ENCODE data around the gene TBX3.

TBX3 gene

DNA sequence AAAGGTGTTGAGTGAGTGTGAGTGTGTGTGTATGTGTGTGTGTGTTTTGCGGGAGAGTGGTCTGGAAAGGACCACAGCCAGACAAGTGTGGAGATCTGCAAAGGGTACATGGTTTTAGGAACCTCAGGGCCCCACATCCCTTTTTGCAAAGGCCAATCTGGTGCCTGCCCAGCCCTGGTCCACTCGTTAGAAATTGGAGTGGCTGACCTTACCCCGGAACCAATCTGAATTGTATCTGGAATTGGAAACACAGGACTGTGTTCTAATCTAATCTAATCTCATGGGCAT is 11.3 kb upstream of the TBX3 start:
- DNase-seq = no peak

DNA sequence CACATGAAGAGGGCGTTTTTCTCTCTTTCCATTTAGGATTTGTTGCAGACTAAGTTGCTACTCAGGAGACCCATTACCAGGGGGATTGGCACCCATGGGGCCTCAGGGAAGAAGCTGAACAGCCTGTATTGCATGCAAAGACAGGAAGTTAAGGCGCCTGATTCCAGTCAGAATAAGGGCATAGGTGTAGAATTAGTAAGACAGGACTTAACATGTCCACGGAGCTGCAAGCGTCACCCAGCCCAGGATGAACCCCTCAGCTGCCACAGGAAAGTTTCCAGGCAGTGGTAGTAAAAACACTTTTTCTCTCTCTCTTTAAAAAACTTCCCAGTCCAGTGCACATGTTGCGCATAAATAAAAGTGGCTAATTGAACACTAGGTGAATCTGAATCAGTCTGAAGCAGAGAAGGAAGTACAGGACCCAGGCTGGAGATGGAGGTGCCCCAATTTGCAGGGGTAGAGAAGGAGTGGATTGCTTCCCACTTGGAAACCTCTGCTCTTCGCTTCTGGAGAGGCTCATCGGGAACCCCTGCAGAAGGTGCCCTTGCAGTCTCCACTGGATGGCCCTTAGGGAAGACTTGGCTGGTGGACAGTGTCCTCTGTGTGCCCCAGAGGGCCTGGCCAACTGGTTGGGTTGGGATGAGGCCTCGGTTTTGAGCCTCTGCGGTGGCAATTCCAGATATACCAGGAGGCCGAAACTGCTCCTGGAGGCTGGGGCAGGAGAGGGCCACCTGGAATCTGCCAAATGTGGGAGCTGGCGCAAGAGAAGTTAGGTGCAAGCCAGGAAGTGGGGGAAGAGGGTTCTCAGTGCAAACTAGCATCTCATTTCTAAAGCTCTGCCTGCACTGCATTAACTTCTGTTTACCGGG is 10.7 kb upstream of the TBX3 start:
- DNase-seq = no peak

DNA sequence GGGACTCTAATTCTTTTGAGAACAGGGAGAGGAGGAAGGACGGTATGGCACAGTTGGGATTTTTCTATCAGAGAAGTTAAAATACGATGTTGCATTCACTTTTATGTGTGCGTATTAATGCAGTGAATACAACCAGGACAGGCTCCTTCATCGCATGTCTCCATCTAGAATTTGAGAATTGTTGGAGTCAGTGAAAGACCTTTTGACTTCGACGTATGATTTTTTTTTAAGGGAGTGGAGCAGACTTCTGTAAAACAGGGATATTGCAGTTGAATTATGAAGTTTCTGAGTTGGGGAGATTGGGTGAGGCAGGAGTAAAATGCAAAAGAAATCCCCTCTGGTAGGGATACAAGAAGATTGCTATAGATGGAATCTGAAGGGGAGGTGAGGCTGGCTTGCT is 9.6 kb upstream of the TBX3 start:
- DNase-seq = no peak

DNA sequence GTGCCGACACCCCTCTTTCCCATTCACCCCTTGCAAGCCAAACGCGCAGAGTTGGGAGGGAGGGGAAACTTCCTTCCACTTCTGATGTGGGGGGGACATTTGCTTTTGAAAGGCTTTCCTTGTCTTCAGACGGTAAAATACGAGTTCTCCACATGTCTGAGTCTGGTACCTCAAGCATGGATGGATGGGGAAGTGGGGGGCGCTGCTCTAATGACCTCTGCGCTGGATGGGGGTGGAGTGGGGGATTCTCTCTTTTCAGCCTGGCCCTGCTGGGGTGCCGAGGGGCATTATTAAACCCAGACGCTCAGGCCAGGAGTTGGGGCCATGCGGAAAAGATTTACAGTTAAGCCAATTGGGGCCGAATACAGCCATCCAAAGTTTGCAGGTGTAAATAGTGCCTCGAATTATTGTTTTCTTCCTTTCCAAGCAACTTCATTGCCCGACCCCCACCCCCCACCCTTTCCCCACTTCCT is 9.1 kb upstream of the TBX3 start:
- DNase-seq = no peak

DNA sequence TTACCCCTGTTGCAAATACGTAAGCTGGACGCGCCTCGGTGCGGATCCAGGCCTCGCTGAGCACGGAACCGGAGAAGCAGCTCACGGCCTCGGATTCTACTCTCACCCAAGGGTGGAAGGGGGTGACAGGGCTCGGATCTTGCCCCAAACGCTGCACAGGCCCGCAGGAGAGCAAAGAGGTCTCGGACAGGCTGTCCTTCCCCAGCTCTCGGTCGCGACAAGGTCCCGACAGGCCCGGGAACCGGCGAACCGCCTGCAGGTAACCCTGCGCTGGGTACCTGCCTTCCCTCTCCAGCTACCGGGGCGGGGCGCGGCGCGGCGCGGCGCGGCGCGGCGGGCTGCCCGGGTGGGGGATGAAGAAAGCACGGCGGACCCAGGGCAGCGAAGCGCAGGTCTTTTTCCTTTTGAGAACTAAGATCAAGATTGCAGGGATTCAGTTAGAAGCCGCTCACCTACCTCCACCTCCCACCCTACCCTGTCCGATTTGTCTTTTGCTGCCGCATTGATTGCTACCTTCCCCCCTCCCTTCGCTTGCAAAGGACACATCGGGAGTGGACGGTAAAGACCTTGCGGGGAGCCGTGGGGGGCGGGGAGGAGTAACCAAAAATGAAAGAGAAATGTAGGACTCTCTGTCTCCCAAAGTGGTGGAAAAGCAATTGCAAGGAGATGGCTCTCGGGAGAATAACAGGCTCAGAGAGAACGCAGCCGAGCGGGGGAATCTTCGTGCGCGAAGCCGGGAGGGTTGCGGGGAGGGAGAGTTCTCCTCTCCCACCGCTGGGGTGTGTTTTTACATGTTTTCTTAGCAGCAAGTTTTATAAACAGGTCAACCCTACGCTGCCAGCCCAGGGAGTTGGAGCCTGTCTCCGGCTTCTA is 8.4 kb upstream of the TBX3 start:
- DNase-seq = no peak

DNA sequence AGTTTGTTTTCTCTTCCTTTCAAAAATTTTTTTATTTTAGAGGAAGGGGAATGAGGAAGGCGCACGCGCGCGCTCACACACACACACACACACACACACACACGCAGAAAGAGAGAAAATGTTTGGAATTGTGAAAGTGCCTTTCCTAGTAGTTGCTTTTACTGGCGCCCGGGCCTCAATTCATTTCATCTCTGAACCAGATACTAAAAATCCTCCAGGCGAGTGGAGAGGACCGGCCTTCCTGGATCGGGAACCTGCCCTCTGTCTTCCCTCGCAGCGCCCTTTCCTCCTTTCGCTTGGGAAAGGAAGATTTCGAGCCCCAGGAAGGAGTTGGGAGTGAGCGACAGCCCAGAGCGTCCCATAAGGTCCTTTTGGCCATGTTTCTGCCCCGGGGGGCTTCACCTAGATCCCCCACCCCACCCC is 7.8 kb upstream of the TBX3 start:
- no peak for DNase-seq

DNA sequence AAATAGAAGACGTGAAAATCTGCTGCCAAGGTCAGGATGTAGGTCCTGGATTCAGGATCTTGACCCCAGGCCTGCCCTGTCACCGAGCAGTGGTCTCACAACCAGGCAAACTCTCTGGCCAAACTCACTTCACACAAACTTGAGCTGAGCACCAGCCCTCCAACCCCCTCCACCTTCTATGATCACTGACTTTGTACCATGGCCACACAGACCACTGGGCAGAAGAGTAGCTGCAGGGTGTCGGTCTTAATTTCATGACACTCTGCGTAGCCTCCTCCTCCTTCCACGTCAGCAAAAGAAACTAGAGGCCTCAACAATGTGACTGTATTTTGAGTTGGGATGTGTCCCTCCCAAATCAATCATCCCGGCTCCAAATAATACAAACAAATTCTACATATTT is 7.2 kb upstream of the TBX3 start:
- DNase-seq = no peak

DNA sequence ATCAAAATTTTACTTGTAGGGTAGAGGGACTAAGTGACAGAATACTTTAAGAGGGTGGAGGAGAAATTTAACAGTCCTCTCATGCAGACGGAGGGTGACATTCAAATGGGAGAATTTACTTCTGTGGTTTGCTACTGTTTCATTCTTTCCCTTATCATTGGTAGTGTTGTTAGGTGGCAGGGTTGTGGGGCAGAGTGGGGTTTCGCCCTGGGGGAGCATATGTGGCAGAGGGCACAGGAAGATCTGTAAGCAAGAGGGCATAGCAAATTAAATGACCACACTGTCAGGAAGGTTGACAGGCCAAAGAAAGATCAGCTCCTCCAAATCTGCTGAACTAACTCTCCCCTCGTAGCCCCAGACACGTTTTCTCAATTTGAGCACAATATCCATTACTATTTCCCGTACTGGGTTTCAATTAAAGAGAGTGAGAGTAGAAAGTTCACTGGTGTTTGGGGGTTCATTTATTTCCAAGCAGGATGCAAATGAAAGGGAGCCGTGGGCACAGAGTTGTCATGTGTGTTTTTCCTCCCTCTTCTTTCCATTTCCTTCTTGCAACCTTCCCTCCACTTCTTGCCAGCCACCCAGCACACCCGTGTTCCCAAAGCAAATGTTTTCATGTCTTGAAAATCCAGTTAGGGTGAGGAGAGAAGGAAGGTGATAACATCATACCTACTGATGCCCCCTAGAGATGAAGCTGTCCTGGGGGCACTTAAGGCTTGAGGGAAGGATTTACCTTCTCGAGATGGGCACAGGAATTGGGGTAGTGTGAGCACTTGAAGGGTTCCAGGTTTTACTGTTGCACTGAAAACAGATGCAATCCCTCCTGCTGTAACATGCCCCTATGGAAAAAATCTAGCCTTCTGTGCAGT is 6.5 kb upstream of the TBX3 start:
- DNase-seq = no peak

DNA sequence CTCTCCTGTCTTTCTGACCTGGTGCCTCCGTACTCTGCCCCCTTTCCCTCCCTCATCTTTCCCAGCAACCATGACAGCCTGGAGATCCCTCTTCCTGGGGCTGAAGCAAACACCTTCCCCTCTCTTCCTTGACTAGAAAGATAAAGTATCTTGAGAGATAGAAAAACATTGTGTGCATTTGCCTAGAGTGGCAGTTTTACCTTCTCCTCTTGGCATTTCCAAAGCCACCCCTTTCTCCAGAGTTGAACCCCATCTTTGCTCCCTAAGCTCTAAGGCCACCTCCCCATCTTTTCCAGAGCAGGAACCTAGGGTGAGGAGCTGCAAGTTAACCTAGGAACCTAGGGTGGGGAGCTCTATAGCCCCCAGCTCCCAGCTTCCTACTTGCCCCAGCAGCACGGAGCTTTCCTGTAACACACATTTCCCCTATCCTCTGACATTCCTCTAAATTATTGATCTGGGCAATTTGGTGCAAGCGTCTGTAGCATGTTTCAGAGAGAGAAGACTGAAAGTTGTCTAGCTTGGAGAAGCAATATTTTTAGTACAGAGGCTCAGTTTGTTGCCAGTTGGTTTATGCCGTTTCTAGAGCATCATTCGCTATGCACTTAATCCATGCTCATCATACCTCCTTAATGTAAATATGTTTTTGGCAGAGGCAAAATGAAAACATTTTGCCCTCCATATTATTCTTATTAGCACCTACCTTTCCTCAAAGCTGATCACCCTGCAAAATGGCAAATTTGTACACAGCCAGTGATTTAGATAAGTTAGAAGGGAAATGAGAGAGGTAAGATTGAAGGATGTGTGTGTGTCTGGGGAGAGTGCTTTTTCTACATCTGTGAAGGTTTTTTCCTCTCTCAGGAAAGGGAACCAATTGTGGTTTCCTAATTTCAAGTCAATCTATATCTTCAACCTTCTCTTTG is 5.4 kb upstream of the TBX3 start:
- DNase-seq = no peak

DNA sequence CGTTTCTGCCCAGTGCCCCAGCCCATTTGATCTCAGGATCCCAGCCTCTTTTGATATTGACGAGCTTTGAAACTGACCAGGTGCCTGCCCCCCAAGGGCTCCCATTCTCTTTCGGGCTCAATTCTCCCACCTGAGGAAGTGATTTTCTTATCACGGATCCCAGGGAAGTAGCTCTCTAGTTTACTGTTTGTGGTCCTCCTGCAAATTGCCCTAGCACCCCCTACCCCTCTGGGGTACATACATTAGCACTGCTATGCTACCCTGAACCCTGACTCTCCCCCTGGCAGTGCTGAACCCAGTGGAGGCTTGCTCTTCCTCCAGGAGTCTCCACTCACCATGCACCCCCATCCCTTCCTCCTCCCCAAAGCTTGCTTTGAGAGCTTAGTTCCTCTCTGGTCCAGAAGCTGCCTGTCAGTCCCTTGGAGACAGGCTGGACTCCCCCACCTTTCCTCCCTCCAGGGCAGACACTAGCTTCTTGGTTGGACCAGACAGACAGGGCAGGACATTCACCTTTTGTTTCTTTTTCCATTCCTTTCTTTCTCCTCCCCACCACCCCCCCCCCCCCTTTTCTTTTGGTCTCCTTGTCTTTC is 4.4 kb upstream of the TBX3 start:
- no peak for DNase-seq

DNA sequence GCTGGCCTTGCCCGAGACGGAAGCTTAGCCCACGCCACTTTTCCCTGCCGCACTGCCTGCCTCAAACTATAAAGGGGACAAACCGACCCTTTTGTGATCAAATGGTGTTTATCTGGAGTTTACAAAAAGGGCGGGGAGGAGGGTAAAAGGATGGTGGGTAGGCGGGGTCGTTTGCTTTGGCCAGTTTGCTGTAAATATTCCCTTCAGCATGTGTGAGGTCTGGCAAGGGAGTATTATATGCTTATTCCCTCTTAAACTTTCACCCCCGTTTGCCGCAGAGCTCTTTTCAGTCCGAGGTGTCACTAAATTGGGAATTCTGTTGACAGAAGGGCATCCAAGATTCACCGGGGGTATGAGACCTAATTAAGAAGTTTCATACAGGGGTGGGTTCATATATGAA is 3.8 kb upstream of the TBX3 start:
- no peak for DNase-seq

DNA sequence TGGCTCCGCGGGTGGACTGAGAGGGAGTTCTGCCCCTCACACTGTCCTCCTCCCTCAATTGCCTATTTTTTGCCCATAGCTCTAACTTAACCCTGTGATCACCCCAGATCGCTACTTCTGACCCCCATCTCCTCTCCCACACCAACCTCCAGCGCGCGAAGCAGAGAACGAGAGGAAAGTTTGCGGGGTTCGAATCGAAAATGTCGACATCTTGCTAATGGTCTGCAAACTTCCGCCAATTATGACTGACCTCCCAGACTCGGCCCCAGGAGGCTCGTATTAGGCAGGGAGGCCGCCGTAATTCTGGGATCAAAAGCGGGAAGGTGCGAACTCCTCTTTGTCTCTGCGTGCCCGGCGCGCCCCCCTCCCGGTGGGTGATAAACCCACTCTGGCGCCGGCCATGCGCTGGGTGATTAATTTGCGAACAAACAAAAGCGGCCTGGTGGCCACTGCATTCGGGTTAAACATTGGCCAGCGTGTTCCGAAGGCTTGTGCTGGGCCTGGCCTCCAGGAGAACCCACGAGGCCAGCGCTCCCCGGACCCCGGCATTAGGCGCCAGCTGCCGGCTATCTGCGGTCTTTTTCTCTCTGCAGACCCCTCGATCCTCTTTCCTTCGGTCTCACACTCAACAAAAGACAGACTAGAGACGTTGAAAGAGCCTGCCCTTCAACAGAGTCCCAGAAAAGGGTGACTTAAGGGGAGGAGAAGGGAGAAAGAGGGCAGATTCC is 3.0 kb upstream of the TBX3 start:
- DNase-seq = no peak

DNA sequence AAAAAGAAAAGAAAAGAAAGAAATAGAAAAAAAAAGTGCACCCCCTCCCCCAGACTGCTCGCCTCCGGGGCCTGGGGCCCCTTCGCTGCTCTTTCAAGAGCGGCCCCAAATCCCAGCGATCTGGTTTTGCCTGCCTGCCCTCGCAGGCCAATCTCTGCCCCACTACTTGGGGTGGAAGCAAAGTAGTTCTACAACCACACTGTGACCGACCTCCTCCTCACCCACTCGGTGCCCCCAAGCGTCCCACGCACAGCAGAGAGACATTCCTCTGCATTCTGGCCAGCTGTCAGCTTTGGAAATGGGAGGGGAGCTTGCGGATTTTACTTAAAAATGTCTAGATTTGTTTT is 2.4 kb upstream of the TBX3 start:
- no peak for DNase-seq

DNA sequence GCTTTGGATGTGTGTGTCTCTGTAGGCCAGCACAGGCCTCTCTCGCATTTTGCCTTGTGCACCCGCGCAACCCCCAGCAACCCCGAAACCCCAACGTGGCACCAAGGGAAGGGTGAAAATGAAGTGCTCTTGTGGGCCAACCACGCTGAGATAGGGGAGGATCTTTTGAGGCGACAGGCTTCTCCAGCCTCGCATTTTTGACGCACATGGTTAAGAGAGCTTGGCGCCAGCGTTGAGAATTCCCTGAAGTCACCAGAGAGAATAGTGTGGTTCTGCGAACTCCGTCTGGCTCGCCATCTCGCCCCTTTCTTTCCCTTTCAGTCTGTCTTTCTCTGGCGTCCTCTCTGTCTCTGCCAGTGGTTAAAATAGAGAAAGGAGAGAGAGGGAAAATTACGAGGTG is 1.9 kb upstream of the TBX3 start:
- DNase-seq = no peak

DNA sequence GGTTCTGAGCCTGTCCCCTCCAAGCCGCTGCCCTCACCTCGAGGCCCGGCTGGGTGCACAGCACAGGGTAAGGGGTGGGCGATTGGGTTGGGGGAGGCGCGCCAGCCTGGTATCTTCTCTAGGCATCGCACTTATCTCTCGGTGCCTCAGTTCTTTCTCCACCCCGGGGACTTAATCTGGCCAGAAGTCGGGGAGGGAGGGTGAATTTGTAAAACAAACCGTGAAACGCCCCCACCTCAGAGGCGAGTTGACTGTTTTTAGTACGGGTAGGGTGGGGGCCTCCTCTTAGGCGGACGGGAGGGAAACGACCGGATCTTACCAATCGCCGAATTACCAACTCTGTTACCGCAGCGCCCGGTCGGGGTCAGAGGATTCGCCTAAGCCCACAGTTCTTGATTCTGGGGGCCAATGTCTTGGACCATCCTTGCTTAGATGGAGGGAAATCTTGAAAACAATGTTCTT is 1.4 kb upstream of the TBX3 start:
- DNase-seq = no peak

DNA sequence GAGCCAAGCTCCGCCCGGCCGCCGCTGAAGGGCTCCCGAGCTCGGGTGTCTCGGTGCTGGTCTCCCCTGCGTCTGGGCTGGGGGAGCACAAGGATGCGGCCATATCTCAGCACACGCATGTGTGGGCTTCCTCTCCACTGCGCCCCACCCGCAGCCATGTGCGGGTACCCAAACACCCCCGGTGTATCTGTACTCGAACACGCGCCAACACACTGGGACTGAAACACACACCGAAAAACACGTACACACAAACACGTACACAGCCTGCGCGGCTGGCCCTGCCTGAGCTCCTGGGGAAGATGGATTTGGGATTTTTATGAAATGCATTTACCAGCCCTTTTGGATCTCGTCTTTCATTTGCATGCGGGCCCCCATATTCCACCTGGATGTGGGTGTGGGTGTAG is 897 bp upstream of the TBX3 start:
- DNase-seq = no peak

DNA sequence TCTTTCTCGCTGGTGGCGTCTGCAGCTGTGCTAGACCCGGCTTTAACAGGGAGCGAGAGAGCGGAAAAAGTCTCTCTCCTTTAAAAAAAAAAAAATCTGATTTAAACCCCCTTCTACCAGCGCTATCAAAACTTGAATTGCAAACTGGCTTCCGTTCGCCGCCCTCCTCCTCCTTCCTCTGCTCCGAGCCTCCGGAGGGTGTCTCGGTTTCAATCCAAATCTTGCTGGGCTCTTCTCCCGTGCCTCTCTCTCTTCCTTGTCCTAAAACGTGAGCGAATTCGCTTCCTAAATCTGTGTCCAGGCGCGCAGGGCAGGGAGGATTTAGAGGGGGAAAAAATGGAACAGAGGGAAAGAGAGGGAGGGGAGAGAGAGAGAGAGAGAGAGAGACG is 272 bp downstream of the TBX3 start:
- DNase-seq = no peak

DNA sequence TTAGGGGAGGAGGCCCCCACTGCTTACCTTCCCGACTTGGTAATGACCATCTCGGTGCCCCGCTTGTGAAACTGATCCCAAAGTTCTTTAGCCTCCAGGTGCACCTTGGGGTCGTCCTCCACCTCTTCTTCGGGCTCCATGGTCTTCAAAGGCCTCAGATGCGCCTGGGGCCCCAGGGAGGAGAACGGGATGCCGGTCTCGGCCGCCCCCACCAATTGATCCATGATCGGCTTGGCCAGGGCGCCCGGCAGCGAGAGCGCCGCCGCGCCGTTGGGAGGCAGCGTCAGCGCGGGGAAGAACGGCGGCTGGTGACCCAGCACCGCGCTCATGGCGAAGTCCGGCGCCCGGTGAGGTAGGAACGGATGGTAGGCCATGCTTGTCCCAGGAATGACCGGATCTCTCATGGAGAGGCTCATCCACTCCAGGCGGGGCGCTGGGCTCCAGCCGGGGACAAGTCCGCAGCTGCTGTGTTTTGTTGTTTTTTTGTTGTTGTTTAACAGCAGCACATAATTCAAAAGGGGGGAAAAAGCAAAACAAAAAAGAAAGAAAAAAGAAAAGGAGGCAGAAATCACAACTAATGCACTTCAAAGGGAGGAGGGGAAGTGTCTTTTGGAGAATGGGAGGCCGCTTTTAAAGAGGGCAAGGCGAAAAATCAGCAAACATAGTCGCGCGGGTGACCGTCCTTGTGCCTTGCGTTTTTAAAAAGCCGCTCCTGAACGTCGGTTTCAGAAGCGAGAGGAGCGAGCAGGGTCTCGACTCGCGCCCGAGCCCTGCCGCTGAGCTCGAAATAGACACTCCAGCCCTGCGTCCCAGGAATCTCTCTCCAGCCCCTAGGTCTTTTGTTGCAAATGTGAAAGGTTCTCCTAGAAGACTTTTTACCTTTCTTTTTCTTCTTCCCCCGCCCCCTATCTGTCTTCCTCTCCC is 928 bp downstream of the TBX3 start:
- DNase-seq = no peak

DNA sequence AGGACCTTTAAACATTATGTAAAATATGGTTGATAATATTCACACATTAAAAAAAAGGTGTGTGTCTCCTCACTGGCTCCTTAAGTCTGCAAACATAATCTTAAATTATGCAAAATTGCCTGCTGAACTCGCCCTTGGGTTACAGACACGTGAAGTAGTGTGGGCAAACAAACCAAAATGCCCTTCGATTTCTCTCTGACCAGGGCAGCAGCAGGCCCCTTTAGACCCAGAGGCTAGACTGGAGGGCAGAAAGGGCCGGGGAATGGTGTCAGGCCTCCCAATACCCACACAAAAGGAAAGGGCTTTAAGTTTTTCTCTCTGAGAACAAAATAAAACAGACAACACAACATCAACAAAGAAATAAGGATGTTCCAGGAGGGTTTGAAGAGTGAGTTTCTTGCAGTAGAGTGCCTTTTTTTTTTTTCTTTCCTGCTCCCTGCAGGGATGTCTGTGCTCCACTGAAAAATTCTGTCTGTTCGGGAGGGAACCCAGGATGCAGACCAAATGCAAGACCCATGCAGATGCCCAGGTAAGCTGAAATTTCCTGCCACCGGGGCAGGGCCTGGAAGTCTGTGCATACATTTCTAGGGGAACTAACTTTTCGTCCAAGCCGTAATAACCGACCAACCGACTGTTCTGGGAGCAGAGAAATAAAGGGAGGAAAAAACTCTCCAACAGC is 1.7 kb downstream of the TBX3 start:
- no peak for DNase-seq

Data from NCI-H1694 (cell line).